Naive B cell (primary cell): Measurements from ENCODE around the gene CDC37. TPM values are rescaled to one million over a fixed set of nuclear protein-coding genes. Genes with fewer than 3 reads are reported as not detected.

Experiments used
- ATAC-seq, 2 donors: fragments of 150-1000 bp; cut with Tn5 transposase; 2 replicates each; pipeline ENCODE4 v1.10.0; 2021; ENCODE audit warnings: low read depth in 2 of 2, mild to moderate bottlenecking in 2 of 2, moderate library complexity in 2 of 2
- DNase-seq: peaks from one replicate; pipeline ENCODE4 v3.0.0; 2022
- H3K27ac Mint-ChIP-seq, 6 donors: one replicate each; pipeline ENCODE4 v1.8.0; 2020 to 2022; ENCODE audit warnings: mild to moderate bottlenecking in 6 of 6, mixed read lengths in 6 of 6, moderate library complexity in 5 of 6, inconsistent platforms in 2 of 6
- H3K27me3 Mint-ChIP-seq, 3 donors: one replicate each; pipeline ENCODE4 v1.8.0; 2021 to 2022; ENCODE audit warnings: mixed read lengths in 3 of 3, mild to moderate bottlenecking in 1 of 3
- H3K36me3 Mint-ChIP-seq, 2 donors: one replicate each; pipeline ENCODE4 v1.8.0; 2020 to 2022; ENCODE audit warnings: mixed read lengths in 2 of 2, inconsistent platforms in 1 of 2, mild to moderate bottlenecking in 1 of 2
- H3K4me1 Mint-ChIP-seq, 3 donors: one replicate each; pipeline ENCODE4 v1.8.0; 2020 to 2022; ENCODE audit warnings: mixed read lengths in 3 of 3, inconsistent platforms in 1 of 3, mild to moderate bottlenecking in 1 of 3, moderate library complexity in 1 of 3
- H3K4me3 Mint-ChIP-seq, 8 donors: one replicate each; pipeline ENCODE4 v1.8.0; 2020 to 2022; ENCODE audit warnings: mild to moderate bottlenecking in 8 of 8, mixed read lengths in 8 of 8, moderate library complexity in 8 of 8, inconsistent platforms in 2 of 8
- H3K9me3 Mint-ChIP-seq, 7 donors: one replicate each; pipeline ENCODE4 v1.8.0; 2020 to 2022; ENCODE audit warnings: mixed read lengths in 7 of 7, mild to moderate bottlenecking in 5 of 7, inconsistent platforms in 2 of 7, moderate library complexity in 1 of 7
- polyA plus RNA-seq, 6 donors: library from polyadenylated mRNA; unstranded; fragments of 300-500 nt; fragmentation: Illumina TruSeq; gene quantifications; one replicate each; pipeline ENCODE4 v1.2.3, GENCODE V29; 2021; ENCODE audit warnings: low read depth in 6 of 6

CDC37 gene
- 10 to 100 TPM; 43.9 to 73.1 (median 53.9) TPM for polyA plus RNA-seq

DNA sequence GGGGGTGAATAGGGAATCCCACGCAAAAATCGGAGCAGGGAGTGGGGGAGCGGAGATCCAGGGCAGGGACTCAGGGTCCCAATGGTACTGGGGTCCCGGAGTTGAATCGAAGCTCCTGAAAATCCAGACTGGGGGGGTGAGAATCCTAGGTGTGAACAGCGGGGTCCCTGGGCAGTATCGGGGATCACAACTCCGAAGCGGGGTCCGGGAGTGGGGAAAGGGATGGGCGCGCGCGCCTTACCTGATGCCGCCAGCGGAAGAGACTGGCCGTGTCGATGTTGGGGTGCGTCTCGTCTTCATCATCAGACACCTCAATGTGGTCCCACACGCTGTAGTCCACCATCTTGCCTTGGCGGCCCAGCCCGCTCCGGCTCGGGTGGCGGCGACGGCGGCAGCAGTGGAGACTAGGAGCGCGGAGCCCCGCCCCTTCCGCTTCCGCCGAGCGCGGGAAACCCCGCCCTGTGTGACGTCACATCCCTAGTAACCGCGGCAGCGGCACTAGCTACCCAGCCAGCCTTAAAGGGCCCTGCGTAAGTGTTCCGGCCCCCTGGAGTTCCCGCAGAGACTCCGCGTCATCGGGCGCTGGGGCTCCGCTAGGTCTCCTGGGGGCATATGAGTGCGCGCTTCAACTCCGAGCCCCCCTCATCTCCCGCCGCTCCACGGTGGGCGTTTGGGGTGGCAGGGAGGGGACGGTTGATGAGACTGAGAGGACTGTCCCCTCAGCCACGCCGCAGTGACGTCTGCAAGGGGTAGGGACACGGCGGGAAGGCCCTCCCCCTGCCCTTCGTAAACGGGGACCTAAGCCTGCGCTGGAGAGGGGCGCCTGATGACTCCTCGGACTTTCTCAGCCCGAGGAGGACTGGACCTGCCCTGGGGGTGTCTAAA is at the start of gene CDC37:
TSS of gene CDC37 (minus strand) at position 406 of the 885 bp plus-strand sequence. CDS start at position 343, 63 bp downstream.
- Mint-ChIP-seq H3K4me1 (peaks cover 56 to 86% (median 79%) of the 10 kb centered on the region in 3 donors), H3K36me3 (no peaks in the 10 kb centered on the region), H3K9me3 (no peaks in the 10 kb centered on the region), H3K27ac (peak within 1 kb of the TSS; percentile 99 to 100 (median 100)), H3K4me3 (peak within 1 kb of the TSS; percentile 95 to 99 (median 96)), H3K27me3 (no peaks in the 10 kb centered on the region)
- DNase-seq (peak; percentile 99), ATAC-seq (peak; percentile 77)

DNA sequence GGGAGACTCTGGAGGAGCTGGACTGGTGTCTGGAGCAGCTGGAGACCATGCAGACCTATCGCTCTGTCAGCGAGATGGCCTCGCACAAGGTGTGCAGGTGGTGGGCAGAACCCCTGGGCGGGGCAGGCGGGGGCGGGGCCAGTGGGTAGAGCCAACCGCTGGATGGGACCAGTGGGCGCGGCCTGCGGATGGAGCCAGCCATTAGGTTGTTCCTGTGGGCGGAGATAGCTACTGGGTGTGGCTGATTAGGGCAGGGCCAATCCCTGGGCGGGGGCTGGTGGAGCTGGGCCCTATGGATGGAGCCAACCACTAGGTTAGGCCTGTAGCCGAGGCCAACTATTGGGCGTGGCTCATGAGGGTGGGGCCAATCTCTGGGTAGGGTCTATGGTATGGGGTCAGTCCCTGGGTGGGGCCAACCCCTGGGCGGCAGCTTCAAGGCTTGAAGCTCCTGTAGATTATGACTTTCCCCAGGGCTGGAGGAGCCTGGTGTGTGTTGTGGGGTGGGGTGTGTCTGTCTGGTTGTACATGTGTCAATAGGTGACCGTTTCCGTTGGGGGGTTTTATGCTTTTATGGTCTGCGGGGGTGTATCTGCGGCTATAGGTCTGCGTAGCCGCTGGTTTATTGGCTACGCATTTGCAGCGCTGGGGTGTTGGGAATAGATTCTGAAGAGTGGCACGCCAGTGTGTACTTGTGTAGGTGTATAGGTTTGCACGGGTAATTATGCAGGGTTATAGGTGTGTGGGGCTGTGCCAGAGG is 47.7 kb upstream of the CDC37 start:
- no peak overlapping the region for H3K4me3 Mint-ChIP-seq
- no peaks in the 10 kb centered on the region for H3K36me3 Mint-ChIP-seq
- DNase-seq (no peak), ATAC-seq (peak in 1 of 2 donors; percentile 9)
- no peak overlapping the region for H3K27ac Mint-ChIP-seq
- peaks cover 0 to 3% (median 0%) of the 10 kb centered on the region in 7 donors for H3K9me3 Mint-ChIP-seq
- H3K4me1 Mint-ChIP-seq = peaks cover 0 to 4% (median 0%) of the 10 kb centered on the region in 3 donors
- peaks cover 16 to 28% (median 23%) of the 10 kb centered on the region in 3 donors for H3K27me3 Mint-ChIP-seq

- no peak for ATAC-seq
- Mint-ChIP-seq H3K9me3 (peaks cover 0 to 3% (median 0%) of the 10 kb centered on the region in 7 donors), H3K36me3 (no peaks in the 10 kb centered on the region), H3K4me1 (peaks cover 0 to 5% (median 0%) of the 10 kb centered on the region in 3 donors), H3K27ac (no peak overlapping the region), H3K27me3 (peaks cover 16 to 28% (median 24%) of the 10 kb centered on the region in 3 donors), H3K4me3 (peak overlapping the region in 1 of 8 donors; percentile 44)
- DNase-seq = no peak
These were observed 47.0 kb upstream of the CDC37 start for GRCh38 chr19:10450191-10450852.

GRCh38 chr19:10449037-10449436 is 45.7 kb upstream of the CDC37 start:
- peaks cover 0 to 5% (median 0%) of the 10 kb centered on the region in 3 donors for H3K4me1 Mint-ChIP-seq
- no peak for ATAC-seq

DNA sequence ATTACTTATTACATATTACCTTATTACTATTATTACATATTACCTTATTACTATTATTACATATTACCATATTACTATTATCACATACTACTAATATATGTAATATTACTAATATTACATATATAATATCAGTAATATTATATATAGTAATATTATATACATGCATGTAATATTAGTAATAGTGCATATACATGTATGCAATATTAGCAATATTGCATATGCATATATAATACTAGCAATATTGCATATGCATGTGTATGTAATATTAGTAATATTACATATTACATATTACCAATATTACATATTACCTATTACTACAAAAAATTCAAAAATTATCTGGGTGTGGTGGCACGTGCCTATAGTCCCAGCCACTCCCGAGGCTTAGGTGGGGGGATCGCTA is 39.4 kb upstream of the CDC37 start:
- Mint-ChIP-seq H3K36me3 (no peaks in the 10 kb centered on the region), H3K4me3 (no peak overlapping the region), H3K4me1 (peaks cover 0 to 5% (median 0%) of the 10 kb centered on the region in 3 donors), H3K27me3 (peaks cover 0 to 4% (median 0%) of the 10 kb centered on the region in 3 donors), H3K27ac (no peak overlapping the region), H3K9me3 (no peaks in the 10 kb centered on the region)
- ATAC-seq (no peak), DNase-seq (no peak)

More at GRCh38 chr19:10449037-10449436, 45.7 kb upstream of the CDC37 start:
- Mint-ChIP-seq H3K27me3 (peaks cover 16 to 28% (median 24%) of the 10 kb centered on the region in 3 donors), H3K4me3 (no peak overlapping the region), H3K36me3 (no peaks in the 10 kb centered on the region), H3K27ac (no peak overlapping the region), H3K9me3 (peaks cover 0 to 3% (median 0%) of the 10 kb centered on the region in 7 donors)
- no peak for DNase-seq

- Mint-ChIP-seq H3K4me1 (peaks cover 0 to 7% (median 0%) of the 10 kb centered on the region in 3 donors), H3K4me3 (peak overlapping the region in 1 of 8 donors; percentile 41), H3K27ac (peak overlapping the region in 3 of 6 donors; percentile 10 to 39 (median 10)), H3K36me3 (no peaks in the 10 kb centered on the region), H3K9me3 (no peaks in the 10 kb centered on the region), H3K27me3 (no peaks in the 10 kb centered on the region)
- ATAC-seq (no peak), DNase-seq (no peak)
These were observed 36.2 kb upstream of the CDC37 start for GRCh38 chr19:10439588-10439987.

DNA sequence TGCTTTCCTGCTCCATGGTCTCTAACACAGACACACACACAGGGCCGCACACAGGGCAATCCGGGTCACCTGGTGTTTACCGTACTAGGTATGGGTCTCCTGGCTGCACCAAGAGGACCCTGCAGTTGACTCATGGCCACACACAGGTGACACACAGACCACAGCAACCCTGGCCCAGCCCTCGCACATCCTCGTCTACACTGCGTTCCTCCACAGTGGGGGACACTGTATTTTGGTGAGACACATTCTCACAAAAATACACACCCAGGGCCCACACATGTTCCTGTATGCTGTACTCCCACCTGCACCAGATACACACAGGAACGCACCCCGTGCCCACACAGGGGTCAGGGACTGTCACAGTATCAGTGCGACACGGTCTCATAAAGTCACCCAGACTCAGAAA is 29.8 kb upstream of the CDC37 start:
- DNase-seq = no peak
- Mint-ChIP-seq H3K27ac (peak overlapping the region in 4 of 6 donors; percentile 16 to 98 (median 82)), H3K9me3 (peaks cover 0 to 3% (median under 1%) of the 10 kb centered on the region in 7 donors), H3K4me1 (peaks cover 37 to 44% (median 43%) of the 10 kb centered on the region in 3 donors), H3K36me3 (peaks cover 0 to 15% of the 10 kb centered on the region in 2 donors), H3K27me3 (peaks cover 14 to 32% (median 22%) of the 10 kb centered on the region in 3 donors), H3K4me3 (peak overlapping the region; percentile 46 to 90 (median 68))
- ATAC-seq = no peak

DNA sequence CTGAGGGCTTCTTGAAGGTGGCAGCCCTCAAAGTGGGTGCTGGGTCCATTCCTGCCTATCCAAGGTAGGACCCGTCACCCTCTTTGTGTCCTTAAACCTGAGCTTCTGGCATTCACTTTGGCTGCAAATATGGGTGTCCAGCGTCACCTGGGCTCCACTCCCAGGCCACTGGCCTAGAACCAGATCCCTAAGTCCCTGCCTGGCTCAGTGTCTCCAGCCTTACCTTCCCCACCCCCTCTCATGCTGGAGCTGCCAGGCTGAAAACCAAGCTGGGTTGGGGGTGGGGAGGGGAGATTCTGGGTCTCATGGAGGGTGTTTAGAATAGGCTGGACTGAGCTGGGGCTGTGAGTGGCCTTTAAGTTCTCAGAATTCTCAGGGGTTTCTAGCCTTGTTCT is 29.4 kb upstream of the CDC37 start:
- Mint-ChIP-seq H3K4me3 (peak overlapping the region in 7 of 8 donors; percentile 57 to 90 (median 63)), H3K4me1 (peaks cover 39 to 48% (median 47%) of the 10 kb centered on the region in 3 donors), H3K9me3 (peaks cover 0 to 4% (median 2%) of the 10 kb centered on the region in 7 donors)

DNA sequence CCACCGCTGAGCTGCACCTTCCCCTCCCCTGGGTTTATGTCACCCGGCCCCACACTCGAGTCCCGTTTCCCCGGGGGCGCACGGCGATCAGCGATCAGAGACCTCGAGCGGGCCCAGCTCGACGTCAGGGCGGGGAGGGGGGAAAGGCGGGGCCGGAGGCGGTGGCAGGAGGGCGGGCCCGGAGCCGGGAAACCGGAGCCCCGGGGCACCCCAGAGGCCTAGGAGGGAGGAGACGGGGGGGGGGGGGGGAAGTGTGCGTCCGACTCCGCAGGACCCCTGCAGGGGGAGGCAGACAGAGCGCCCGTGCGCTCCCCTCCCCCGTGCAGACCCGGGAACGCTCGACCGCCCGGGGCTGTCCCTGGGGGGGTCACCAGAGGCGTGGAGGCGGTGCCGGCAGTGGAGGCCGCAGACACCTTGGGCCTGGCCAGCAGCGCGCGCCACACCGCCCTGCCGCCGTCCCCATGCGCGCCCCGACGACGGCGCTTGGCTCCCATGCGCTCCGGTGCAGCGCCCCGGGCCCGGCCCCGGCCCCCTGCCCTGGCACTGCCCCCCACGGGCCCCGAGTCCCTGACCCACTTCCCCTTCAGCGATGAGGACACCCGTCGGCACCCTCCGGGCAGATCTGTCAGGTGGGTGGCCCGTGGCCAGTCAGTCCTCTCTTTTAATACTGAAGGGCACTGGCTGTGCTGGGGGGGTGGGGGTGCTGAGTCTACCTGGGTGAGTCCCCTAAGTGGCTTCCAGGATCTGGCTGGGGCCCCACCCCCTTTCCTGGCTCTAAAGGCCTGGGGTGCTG is 28.8 kb upstream of the CDC37 start:
- peak overlapping the region; percentile 97 to 99 (median 98) for H3K27ac Mint-ChIP-seq
- peaks cover 16 to 35% (median 22%) of the 10 kb centered on the region in 3 donors for H3K27me3 Mint-ChIP-seq
- H3K36me3 Mint-ChIP-seq = peaks cover 0 to 19% of the 10 kb centered on the region in 2 donors
- peaks cover 45 to 54% (median 53%) of the 10 kb centered on the region in 3 donors for H3K4me1 Mint-ChIP-seq
- peaks cover 0 to 4% (median 2%) of the 10 kb centered on the region in 7 donors for H3K9me3 Mint-ChIP-seq
- H3K4me3 Mint-ChIP-seq = peak overlapping the region; percentile 68 to 93 (median 90)
- DNase-seq (peak; percentile 79), ATAC-seq (peak; percentile 29 to 38)

More for the DNA sequence above, 29.4 kb upstream of the CDC37 start:
- H3K36me3 Mint-ChIP-seq = peaks cover 0 to 19% of the 10 kb centered on the region in 2 donors
- peak overlapping the region in 4 of 6 donors; percentile 28 to 98 (median 54) for H3K27ac Mint-ChIP-seq
- peaks cover 16 to 35% (median 22%) of the 10 kb centered on the region in 3 donors for H3K27me3 Mint-ChIP-seq
- DNase-seq (no peak), ATAC-seq (no peak)

- H3K27ac Mint-ChIP-seq = peak overlapping the region; percentile 97 to 99 (median 98)
- ATAC-seq (peak; percentile 19 to 25), DNase-seq (peak; percentile 73)
- peaks cover 16 to 35% (median 22%) of the 10 kb centered on the region in 3 donors for H3K27me3 Mint-ChIP-seq
- H3K4me3 Mint-ChIP-seq = peak overlapping the region; percentile 68 to 93 (median 90)
- peaks cover 0 to 4% (median 2%) of the 10 kb centered on the region in 7 donors for H3K9me3 Mint-ChIP-seq
- H3K36me3 Mint-ChIP-seq = peaks cover 0 to 19% of the 10 kb centered on the region in 2 donors
- peaks cover 47 to 61% (median 57%) of the 10 kb centered on the region in 3 donors for H3K4me1 Mint-ChIP-seq
These were observed 28.1 kb upstream of the CDC37 start for GRCh38 chr19:10431254-10431942.

GRCh38 chr19:10430505-10431253 is 27.3 kb upstream of the CDC37 start:
- no peak for ATAC-seq
- H3K27ac Mint-ChIP-seq = peak overlapping the region; percentile 96 to 99 (median 98)

More at GRCh38 chr19:10430505-10431253, 27.3 kb upstream of the CDC37 start:
- Mint-ChIP-seq H3K4me1 (peaks cover 47 to 59% (median 59%) of the 10 kb centered on the region in 3 donors), H3K36me3 (peaks cover 0 to 19% of the 10 kb centered on the region in 2 donors), H3K4me3 (peak overlapping the region; percentile 87 to 93 (median 90)), H3K9me3 (peaks cover 0 to 4% (median 2%) of the 10 kb centered on the region in 7 donors), H3K27me3 (peaks cover 16 to 35% (median 22%) of the 10 kb centered on the region in 3 donors)
- no peak for DNase-seq
